HEK293 (cell line): ENCODE measurements around the gene ALAD.
A peak's percentile ranks its signal among the peaks of the same experiment; 100 is the strongest.
"Not testable (repeated sequence)": the region's sequence is repeated elsewhere in the genome, so short reads cannot be mapped to it uniquely, and the experiment has no call there.

Source experiments
- CTCF ChIA-PET: fragments of 350-600 bp; formaldehyde crosslinking; extraction: SDS; loops from one replicate; lab custom pipeline; 2021; ENCODE audit warnings: antibody characterized with exemption; lab: Yijun Ruan, JAX
- POLR2A ChIA-PET: fragments of 300-600 bp; formaldehyde crosslinking; extraction: SDS; loops from one replicate; lab custom pipeline; 2020; ENCODE audit warnings: antibody characterized with exemption, inconsistent platforms; lab: Yijun Ruan, JAX
- H3K27ac ChIP-seq: fragments of 200-500 bp; sonication (Bioruptor generic); 2 replicates; pipeline ENCODE4 v1.5.1; 2014; ENCODE audit warnings: low read depth, low read length, control low read depth, inconsistent platforms; ENCODE audit errors: extremely low read depth
- H3K36me3 ChIP-seq, 2 experiments: fragments of 200-500 bp in 1 of 2; sonication (Bioruptor generic) in 1 of 2; 1 replicate in 1 of 2; 2 replicates in 1 of 2; pipeline ENCODE4 v1.5.1; 2014 to 2017; ENCODE audit warnings: inconsistent platforms in 2 of 2, low read length in 2 of 2; ENCODE audit not compliant: control insufficient read depth in 2 of 2, insufficient read depth in 1 of 2
- H3K4me1 ChIP-seq: fragments of 200-500 bp; sonication (Bioruptor generic); 2 replicates; pipeline ENCODE4 v1.5.1; 2014; ENCODE audit warnings: mild to moderate bottlenecking, low read length, inconsistent platforms; ENCODE audit not compliant: control insufficient read depth, insufficient read depth
- H3K4me3 ChIP-seq: 2 replicates; pipeline ENCODE4 v1.5.1; 2011; ENCODE audit warnings: low read depth, mild to moderate bottlenecking, control low read depth, low read length, moderate library complexity
- H3K9me3 ChIP-seq: fragments of 200-500 bp; sonication (Bioruptor generic); 2 replicates; pipeline ENCODE4 v1.5.1; 2014; ENCODE audit warnings: low read depth, low read length, inconsistent platforms; ENCODE audit not compliant: control insufficient read depth, insufficient read depth
- KLF1 ChIP-seq: fragments of 450-650 bp; formaldehyde crosslinking; IDR thresholded peaks from 2 replicates; pipeline ENCODE4 v1.5.1; 2016; ENCODE audit warnings: missing biosample characterization, missing genetic modification characterization
- KLF10 ChIP-seq: fragments of 450-650 bp; IDR thresholded peaks from 2 replicates; pipeline ENCODE4 v1.5.1; 2018; ENCODE audit warnings: missing biosample characterization, mild to moderate bottlenecking, missing genetic modification characterization
- KLF7 ChIP-seq: fragments of 450-650 bp; formaldehyde crosslinking; IDR thresholded peaks from 2 replicates; pipeline ENCODE4 v1.5.1; 2016; ENCODE audit warnings: missing biosample characterization, missing genetic modification characterization, borderline replicate concordance
- MZF1 ChIP-seq: fragments of 450-650 bp; formaldehyde crosslinking; IDR thresholded peaks from 2 replicates; pipeline ENCODE4 v1.5.1; 2017; ENCODE audit warnings: missing biosample characterization, missing genetic modification characterization, borderline replicate concordance
- OSR2 ChIP-seq: fragments of 450-650 bp; formaldehyde crosslinking; IDR thresholded peaks from 2 replicates; pipeline ENCODE4 v1.5.1; 2016; ENCODE audit warnings: missing biosample characterization, missing genetic modification characterization
- PRDM1 ChIP-seq: fragments of 450-650 bp; formaldehyde crosslinking; IDR thresholded peaks from 2 replicates; pipeline ENCODE4; 2016; ENCODE audit warnings: missing biosample characterization, missing genetic modification characterization
- SCRT2 ChIP-seq: fragments of 450-650 bp; formaldehyde crosslinking; IDR thresholded peaks from 2 replicates; pipeline ENCODE4 v1.5.1; 2016; ENCODE audit warnings: missing biosample characterization, missing genetic modification characterization
- SP2 ChIP-seq: fragments of 450-650 bp; formaldehyde crosslinking; IDR thresholded peaks from 2 replicates; pipeline ENCODE4 v1.5.1; 2016; ENCODE audit warnings: missing biosample characterization, missing genetic modification characterization
- TRIM28 ChIP-seq: IDR thresholded peaks from 2 replicates; pipeline ENCODE4 v1.6.1; 2011; ENCODE audit warnings: low read length, control low read depth, borderline replicate concordance
- WT1 ChIP-seq: fragments of 450-650 bp; formaldehyde crosslinking; IDR thresholded peaks from 2 replicates; pipeline ENCODE4 v1.5.1; 2016; ENCODE audit warnings: missing biosample characterization, missing genetic modification characterization
- YY1 ChIP-seq: fragments of 450-650 bp; formaldehyde crosslinking; IDR thresholded peaks from 2 replicates; pipeline ENCODE4 v1.5.1; 2018; ENCODE audit warnings: missing biosample characterization, missing genetic modification characterization
- ZIC2 ChIP-seq: fragments of 450-650 bp; formaldehyde crosslinking; IDR thresholded peaks from 2 replicates; pipeline ENCODE4 v1.5.1; 2016; ENCODE audit warnings: missing biosample characterization, missing genetic modification characterization
- ZNF366 ChIP-seq: fragments of 450-650 bp; formaldehyde crosslinking; conservative IDR thresholded peaks from 2 replicates; pipeline ENCODE4 v1.5.1; 2016; ENCODE audit warnings: missing biosample characterization, missing genetic modification characterization
- ZNF426 ChIP-seq: fragments of 450-650 bp; formaldehyde crosslinking; IDR thresholded peaks from 2 replicates; pipeline ENCODE4 v1.5.1; 2017; ENCODE audit warnings: missing biosample characterization, missing genetic modification characterization, mild to moderate bottlenecking, inconsistent platforms, moderate library complexity
- ZNF596 ChIP-seq: fragments of 450-650 bp; IDR thresholded peaks from 2 replicates; pipeline ENCODE4 v1.5.0; 2018; ENCODE audit warnings: missing biosample characterization, mild to moderate bottlenecking, missing genetic modification characterization, moderate library complexity
- ZNF623 ChIP-seq: fragments of 450-650 bp; formaldehyde crosslinking; IDR thresholded peaks from 2 replicates; pipeline ENCODE4 v1.5.1; 2016; ENCODE audit warnings: missing biosample characterization, missing genetic modification characterization
- TF ChIP-seq, protein P1 (sequence below): fragments of 450-650 bp; formaldehyde crosslinking; IDR thresholded peaks from 2 replicates; pipeline ENCODE4 v1.5.1; 2016; ENCODE audit warnings: missing biosample characterization, missing genetic modification characterization
- TF ChIP-seq, protein P2 (sequence below): fragments of 450-650 bp; formaldehyde crosslinking; IDR thresholded peaks from 2 replicates; pipeline ENCODE4 v1.5.1; 2016; ENCODE audit warnings: missing biosample characterization, missing genetic modification characterization

ALAD gene

DNA sequence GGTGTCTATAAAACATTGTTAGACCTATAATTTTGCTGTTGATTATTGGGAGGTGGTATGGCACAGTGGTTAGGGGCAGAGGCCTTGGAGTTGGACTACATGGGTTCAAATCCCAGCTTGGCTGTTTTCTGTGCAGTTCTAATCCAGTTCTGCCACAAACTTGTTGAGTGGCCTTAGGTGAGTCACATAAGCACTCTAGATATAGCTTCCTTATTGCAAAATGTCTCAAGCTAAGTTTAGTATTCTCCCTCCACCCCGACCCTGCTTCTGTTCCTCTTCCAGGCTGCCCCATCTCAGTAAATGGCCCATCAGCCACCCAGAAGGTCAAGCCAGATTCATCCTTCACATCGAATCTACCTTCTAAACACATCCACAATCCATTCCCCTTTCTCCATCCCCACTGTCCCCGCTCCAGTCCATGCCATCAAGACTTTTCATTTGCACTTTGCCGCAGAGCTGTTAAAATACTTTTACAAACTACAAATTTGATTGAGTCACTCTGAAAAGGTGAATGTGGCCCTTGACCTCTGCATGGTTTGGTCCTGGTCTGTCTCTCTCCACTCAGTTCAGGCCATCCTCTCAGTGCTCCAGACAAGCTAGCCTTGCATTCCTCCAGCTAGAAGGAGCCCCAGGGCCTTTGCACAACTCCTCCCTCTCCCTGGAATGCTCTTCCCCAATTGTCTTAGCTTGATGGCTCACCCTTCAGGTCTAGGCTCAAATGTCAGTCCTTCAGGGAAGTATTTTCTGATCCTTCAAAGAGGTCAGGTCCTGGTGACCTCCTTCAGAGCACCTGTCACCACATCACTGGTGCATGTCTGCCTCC, 14.3 kb downstream of the ALAD start:
- ChIA-PET CTCF (interaction anchor here (0.7 to 2.1 kb wide), 2 partner anchors 14 to 268 kb away, joined by 3 to 13 read pairs; partner anchors contain the start of gene ALAD), POLR2A (interaction anchor here (1.0 kb wide), 1 partner anchor 12 kb away, joined by 4 read pairs; no protein-coding TSS in a partner anchor)

DNA sequence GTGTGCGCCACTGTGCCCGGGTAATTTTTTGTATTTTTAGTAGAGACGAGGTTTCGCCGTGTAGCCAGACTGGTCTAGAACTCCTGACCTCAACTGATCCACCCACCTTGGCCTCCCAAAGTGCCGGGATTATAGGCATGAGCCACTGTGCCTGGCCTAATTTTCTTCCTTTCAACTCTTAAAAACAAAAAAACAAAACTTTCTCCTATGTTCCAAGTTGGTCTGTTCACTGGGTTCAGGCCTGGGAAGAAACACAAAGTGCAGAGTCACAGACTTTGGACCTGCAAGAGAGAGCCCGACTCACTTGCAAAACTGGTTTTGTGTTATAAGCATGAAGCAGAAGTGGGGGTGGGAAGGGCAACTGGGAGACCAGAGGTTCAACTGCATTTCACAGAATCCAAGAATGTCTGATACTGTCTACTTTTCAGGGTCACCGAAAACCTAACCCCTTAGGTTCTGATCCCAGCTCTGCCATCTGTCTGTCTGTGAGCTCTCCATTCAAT, 19.1 kb downstream of the ALAD start:
- Histone ChIP-seq H3K4me3 (no peak overlapping the region), H3K4me1 (peaks cover 3% of the 10 kb centered on the region; the same call in 1 of the 2 replicates), H3K9me3 (no peaks in the 10 kb centered on the region), H3K36me3 (peaks cover 0 to 7% of the 10 kb centered on the region in 2 experiments; a peak in 1 of 3 replicates), H3K27ac (no peak overlapping the region)
- POLR2A ChIA-PET = no interaction called here
- CTCF ChIA-PET = no interaction called here
- no peak for TF ChIP-seq SCRT2
- TF ChIP-seq, protein P1, sequence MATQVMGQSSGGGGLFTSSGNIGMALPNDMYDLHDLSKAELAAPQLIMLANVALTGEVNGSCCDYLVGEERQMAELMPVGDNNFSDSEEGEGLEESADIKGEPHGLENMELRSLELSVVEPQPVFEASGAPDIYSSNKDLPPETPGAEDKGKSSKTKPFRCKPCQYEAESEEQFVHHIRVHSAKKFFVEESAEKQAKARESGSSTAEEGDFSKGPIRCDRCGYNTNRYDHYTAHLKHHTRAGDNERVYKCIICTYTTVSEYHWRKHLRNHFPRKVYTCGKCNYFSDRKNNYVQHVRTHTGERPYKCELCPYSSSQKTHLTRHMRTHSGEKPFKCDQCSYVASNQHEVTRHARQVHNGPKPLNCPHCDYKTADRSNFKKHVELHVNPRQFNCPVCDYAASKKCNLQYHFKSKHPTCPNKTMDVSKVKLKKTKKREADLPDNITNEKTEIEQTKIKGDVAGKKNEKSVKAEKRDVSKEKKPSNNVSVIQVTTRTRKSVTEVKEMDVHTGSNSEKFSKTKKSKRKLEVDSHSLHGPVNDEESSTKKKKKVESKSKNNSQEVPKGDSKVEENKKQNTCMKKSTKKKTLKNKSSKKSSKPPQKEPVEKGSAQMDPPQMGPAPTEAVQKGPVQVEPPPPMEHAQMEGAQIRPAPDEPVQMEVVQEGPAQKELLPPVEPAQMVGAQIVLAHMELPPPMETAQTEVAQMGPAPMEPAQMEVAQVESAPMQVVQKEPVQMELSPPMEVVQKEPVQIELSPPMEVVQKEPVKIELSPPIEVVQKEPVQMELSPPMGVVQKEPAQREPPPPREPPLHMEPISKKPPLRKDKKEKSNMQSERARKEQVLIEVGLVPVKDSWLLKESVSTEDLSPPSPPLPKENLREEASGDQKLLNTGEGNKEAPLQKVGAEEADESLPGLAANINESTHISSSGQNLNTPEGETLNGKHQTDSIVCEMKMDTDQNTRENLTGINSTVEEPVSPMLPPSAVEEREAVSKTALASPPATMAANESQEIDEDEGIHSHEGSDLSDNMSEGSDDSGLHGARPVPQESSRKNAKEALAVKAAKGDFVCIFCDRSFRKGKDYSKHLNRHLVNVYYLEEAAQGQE (tag by site-specific recombination) = no peak

More for the DNA sequence above, 14.3 kb downstream of the ALAD start:
- Histone ChIP-seq H3K9me3 (no peaks in the 10 kb centered on the region), H3K4me3 (no peak overlapping the region), H3K36me3 (peaks cover 0 to 55% of the 10 kb centered on the region in 2 experiments; a peak in 1 of 3 replicates), H3K27ac (no peak overlapping the region), H3K4me1 (no peaks in the 10 kb centered on the region)
- no peak for TF ChIP-seq ZIC2
- peak; percentile 91 for TF ChIP-seq ZNF623 (tag by site-specific recombination)

DNA sequence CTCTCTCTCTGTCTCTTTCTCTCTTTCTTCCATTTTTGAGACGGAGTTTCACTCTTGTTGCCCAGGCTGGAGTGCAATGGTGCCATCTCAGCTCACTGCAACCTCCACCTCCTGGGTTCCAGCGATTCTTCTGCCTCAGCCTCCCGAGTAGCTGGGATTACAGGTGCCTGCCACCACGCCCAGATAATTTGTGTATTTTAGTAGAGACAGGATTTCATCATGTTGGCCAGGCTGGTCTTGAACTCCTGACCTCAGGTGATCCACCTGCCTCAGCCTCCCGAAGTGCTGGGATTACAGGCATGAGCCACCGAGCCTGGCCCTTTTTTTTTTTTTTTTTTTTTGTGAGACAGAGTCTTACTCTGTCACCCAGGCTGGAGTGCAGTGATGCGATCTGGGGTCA, 19.6 kb downstream of the ALAD start:
- POLR2A ChIA-PET, H3K4me3 ChIP-seq, CTCF ChIA-PET: not testable (repeated sequence)

DNA sequence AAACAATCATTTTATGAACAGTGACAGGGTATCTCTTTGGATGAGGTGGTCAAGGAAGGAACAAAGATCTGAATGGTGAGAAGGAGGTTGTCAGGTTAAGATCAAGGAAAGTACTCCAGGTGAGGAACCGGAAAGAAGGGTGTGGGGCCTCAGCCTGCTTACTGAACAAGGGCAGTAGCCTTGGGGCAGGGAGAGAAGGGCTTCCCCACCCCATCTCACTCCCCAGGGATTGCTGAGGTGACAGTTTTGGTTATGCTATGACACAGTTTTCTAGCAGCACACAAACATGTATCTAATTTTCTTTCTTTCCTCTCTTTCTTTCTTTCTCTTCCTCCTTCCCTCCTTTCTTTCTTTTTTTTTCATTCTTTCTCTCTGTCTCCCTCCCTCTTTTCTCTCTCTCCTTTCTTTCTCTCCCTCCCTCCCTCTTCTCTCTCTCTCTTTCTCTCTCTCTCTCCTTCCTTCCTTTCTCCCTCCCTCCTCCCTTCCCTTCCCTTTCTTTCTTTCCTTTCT, 20.2 kb downstream of the ALAD start:
- ChIA-PET CTCF (no interaction called here), POLR2A (no interaction called here)
- peak; percentile 67; the same call in 1 of the 2 replicates for TF ChIP-seq TRIM28
- 0 out of 2 replicates have a peak, but pooled peaks have one; percentile 22 for TF ChIP-seq KLF7 (tag by site-specific recombination)
- TF ChIP-seq, protein P2, sequence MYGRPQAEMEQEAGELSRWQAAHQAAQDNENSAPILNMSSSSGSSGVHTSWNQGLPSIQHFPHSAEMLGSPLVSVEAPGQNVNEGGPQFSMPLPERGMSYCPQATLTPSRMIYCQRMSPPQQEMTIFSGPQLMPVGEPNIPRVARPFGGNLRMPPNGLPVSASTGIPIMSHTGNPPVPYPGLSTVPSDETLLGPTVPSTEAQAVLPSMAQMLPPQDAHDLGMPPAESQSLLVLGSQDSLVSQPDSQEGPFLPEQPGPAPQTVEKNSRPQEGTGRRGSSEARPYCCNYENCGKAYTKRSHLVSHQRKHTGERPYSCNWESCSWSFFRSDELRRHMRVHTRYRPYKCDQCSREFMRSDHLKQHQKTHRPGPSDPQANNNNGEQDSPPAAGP (tag by site-specific recombination) = peak; percentile 65; the same call in 1 of the 2 replicates
- peak; percentile 97 for TF ChIP-seq ZNF366 (tag by site-specific recombination)
- no peak for TF ChIP-seq MZF1 (tag by site-specific recombination)
- peak; percentile 44; the same call in 1 of the 2 replicates for TF ChIP-seq ZNF596 (tag by site-specific recombination)
- 0 out of 2 replicates have a peak, but pooled peaks have one; percentile 8 for TF ChIP-seq ZIC2
- TF ChIP-seq ZNF426 (tag by site-specific recombination) = no peak
- no peak for TF ChIP-seq KLF10 (tag by site-specific recombination)
- TF ChIP-seq PRDM1 = peak; percentile 91
- TF ChIP-seq SP2 = 0 out of 2 replicates have a peak, but pooled peaks have one; percentile 2
- TF ChIP-seq KLF1 (tag by site-specific recombination) = peak; percentile 90
- peak; percentile 14; the same call in 1 of the 2 replicates for TF ChIP-seq OSR2
- no peak for TF ChIP-seq YY1 (tag by site-specific recombination)
- peak; percentile 76 for TF ChIP-seq WT1 (tag by site-specific recombination)
- H3K9me3 ChIP-seq = no peaks in the 10 kb centered on the region
- no peak overlapping the region for H3K4me3 ChIP-seq
- H3K36me3 ChIP-seq = no peaks in the 10 kb centered on the region
- no peak overlapping the region for H3K27ac ChIP-seq
- peaks cover 3% of the 10 kb centered on the region; the same call in 1 of the 2 replicates for H3K4me1 ChIP-seq

More for the DNA sequence above, 19.6 kb downstream of the ALAD start:
- H3K36me3 ChIP-seq, H3K4me1 ChIP-seq, H3K9me3 ChIP-seq, H3K27ac ChIP-seq: not testable (repeated sequence)

DNA sequence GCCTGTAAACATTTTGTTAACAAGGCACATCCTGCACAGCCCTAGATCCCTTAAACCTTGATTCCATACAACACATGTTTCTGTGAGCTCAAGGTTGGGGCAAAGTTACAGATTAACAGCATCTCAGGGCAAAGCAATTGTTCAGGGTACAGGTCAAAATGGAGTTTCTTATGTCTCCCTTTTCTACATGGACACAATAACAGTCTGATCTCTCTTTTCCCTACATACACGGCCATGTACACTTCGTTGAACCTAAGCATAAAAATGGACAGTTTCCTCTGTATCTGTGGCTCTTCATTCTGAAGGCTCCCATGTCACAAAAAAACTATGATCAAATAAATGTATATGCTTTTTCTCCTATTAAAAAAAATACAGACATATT, 21.3 kb downstream of the ALAD start:
- H3K27ac ChIP-seq, H3K36me3 ChIP-seq, H3K4me3 ChIP-seq, POLR2A ChIA-PET, H3K9me3 ChIP-seq, H3K4me1 ChIP-seq: not testable (repeated sequence)
- CTCF ChIA-PET = interaction anchor here (1.3 kb wide), 1 partner anchor 21 kb away, joined by 4 read pairs; the partner anchor contains the start of gene ALAD
